Hair follicle dermal papilla cell (primary cell): ENCODE data around the gene GULP1. TPM values are rescaled to one million over a fixed set of nuclear protein-coding genes. Genes with fewer than 3 reads are reported as not detected.

Experiments
- small RNA-seq: library from RNA; depleted of rRNA; stranded (forward); fragments of <200 nt; gene quantifications from one replicate; pipeline ENCODE3, GENCODE V24; 2012
- total RNA-seq: library from RNA; depleted of rRNA; stranded (reverse); fragments of >200 nt; gene quantifications from 2 replicates; pipeline ENCODE4 v1.2.3, GENCODE V29; 2012

The GULP1 gene
- 20.6 and 26.8 TPM in 2 replicates for total RNA-seq

GRCh38 chr2:188291617-188292347, at the start of gene GULP1:
Gene GULP1, plus strand, starts transcription at chr2:188291874. Its CDS starts 185,829 bp downstream, at chr2:188477703.

Small RNAs within 50 kb of the gene (small RNA-seq; reads per million reads assigned to genes)
- gene MIR561 = 1.8 reads per million, percentile 41 among the genes with 10 or more reads in this experiment
- not detected for gene RNA5SP114
